Measurements from ENCODE around the gene KLHL22. TPM values are rescaled to one million over a fixed set of nuclear protein-coding genes. Genes with fewer than 3 reads are reported as not detected.

Gene KLHL22
- total RNA-seq, 1 donor from 2014 or later: 58.4 TPM

- peaks cover 20% of the 10 kb centered on the region for H3K4me1 Mint-ChIP-seq
- TF ChIP-seq, protein P1, sequence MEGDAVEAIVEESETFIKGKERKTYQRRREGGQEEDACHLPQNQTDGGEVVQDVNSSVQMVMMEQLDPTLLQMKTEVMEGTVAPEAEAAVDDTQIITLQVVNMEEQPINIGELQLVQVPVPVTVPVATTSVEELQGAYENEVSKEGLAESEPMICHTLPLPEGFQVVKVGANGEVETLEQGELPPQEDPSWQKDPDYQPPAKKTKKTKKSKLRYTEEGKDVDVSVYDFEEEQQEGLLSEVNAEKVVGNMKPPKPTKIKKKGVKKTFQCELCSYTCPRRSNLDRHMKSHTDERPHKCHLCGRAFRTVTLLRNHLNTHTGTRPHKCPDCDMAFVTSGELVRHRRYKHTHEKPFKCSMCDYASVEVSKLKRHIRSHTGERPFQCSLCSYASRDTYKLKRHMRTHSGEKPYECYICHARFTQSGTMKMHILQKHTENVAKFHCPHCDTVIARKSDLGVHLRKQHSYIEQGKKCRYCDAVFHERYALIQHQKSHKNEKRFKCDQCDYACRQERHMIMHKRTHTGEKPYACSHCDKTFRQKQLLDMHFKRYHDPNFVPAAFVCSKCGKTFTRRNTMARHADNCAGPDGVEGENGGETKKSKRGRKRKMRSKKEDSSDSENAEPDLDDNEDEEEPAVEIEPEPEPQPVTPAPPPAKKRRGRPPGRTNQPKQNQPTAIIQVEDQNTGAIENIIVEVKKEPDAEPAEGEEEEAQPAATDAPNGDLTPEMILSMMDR (IDR thresholded peaks at IDR 0.05; ENCODE audit: unreplicated experiment): no peak
- DNase-seq (ENCODE audit: low spot score in 2 of 2, unreplicated experiment in 2 of 2): no peak
- H3K27ac Mint-ChIP-seq: no peak overlapping the region
- H3K9me3 Mint-ChIP-seq: no peaks in the 10 kb centered on the region
- H3K36me3 Mint-ChIP-seq: peaks cover 15% of the 10 kb centered on the region
- H3K4me3 Mint-ChIP-seq: no peak overlapping the region
- no peaks in the 10 kb centered on the region for H3K27me3 Mint-ChIP-seq (ENCODE audit: low read depth)
Measured at GRCh38 chr22:20439928-20440575, 55.5 kb downstream of the KLHL22 start.

GRCh38 chr22:20439556-20439927 lies 56.1 kb downstream of the KLHL22 start:
- peaks cover 13% of the 10 kb centered on the region for H3K36me3 Mint-ChIP-seq
- no peaks in the 10 kb centered on the region for H3K9me3 Mint-ChIP-seq
- no peaks in the 10 kb centered on the region for H3K27me3 Mint-ChIP-seq (ENCODE audit: low read depth)
- H3K4me3 Mint-ChIP-seq: peak overlapping the region; percentile 34
- peak overlapping the region; percentile 5 for H3K27ac Mint-ChIP-seq
- DNase-seq (ENCODE audit: low spot score in 2 of 2, unreplicated experiment in 2 of 2): no peak
- peaks cover 24% of the 10 kb centered on the region for H3K4me1 Mint-ChIP-seq
- TF ChIP-seq, protein P1 (IDR thresholded peaks at IDR 0.05; ENCODE audit: unreplicated experiment): no peak

- TF ChIP-seq, protein P1 (IDR thresholded peaks at IDR 0.05; ENCODE audit: unreplicated experiment): no peak
- no peaks in the 10 kb centered on the region for H3K27me3 Mint-ChIP-seq (ENCODE audit: low read depth)
Measured at GRCh38 chr22:20438678-20439492, 56.7 kb downstream of the KLHL22 start.

GRCh38 chr22:20438427-20438677 lies 57.2 kb downstream of the KLHL22 start:
- peak overlapping the region; percentile 74 for H3K4me3 Mint-ChIP-seq
- no peak for DNase-seq (ENCODE audit: low spot score in 2 of 2, unreplicated experiment in 2 of 2)
- no peaks in the 10 kb centered on the region for H3K9me3 Mint-ChIP-seq
- peaks cover 26% of the 10 kb centered on the region for H3K4me1 Mint-ChIP-seq
- TF ChIP-seq, protein P1 (IDR thresholded peaks at IDR 0.05; ENCODE audit: unreplicated experiment): no peak
- peak overlapping the region; percentile 81 for H3K27ac Mint-ChIP-seq
- no peaks in the 10 kb centered on the region for H3K27me3 Mint-ChIP-seq (ENCODE audit: low read depth)
- peaks cover 10% of the 10 kb centered on the region for H3K36me3 Mint-ChIP-seq

More at GRCh38 chr22:20438678-20439492, 56.7 kb downstream of the KLHL22 start:
- Mint-ChIP-seq H3K36me3 (peaks cover 10% of the 10 kb centered on the region), H3K27ac (peak overlapping the region; percentile 81), H3K4me3 (peak overlapping the region; percentile 74), H3K9me3 (no peaks in the 10 kb centered on the region), H3K4me1 (peaks cover 26% of the 10 kb centered on the region)
- DNase-seq (ENCODE audit: low spot score in 2 of 2, unreplicated experiment in 2 of 2): no peak

- peaks cover 26% of the 10 kb centered on the region for H3K4me1 Mint-ChIP-seq
- DNase-seq (ENCODE audit: low spot score in 2 of 2, unreplicated experiment in 2 of 2): peak; percentile 68 to 82
- TF ChIP-seq, protein P1 (IDR thresholded peaks at IDR 0.05; ENCODE audit: unreplicated experiment): no peak
- H3K9me3 Mint-ChIP-seq: no peaks in the 10 kb centered on the region
- H3K27ac Mint-ChIP-seq: peak within 1 kb of the TSS; percentile 97
- no peaks in the 10 kb centered on the region for H3K27me3 Mint-ChIP-seq (ENCODE audit: low read depth)
- H3K4me3 Mint-ChIP-seq: peak within 1 kb of the TSS; percentile 95
- peaks cover 6% of the 10 kb centered on the region for H3K36me3 Mint-ChIP-seq
Measured at GRCh38 chr22:20437613-20438426, 57.8 kb downstream of the KLHL22 start, which contains the start of gene SCARF2. SCARF2 (minus strand) TSS chr22:20437825; CDS start chr22:20437754, 71 bp downstream.

Data from mesothelial cell of epicardium (in vitro differentiated cells).